ENCODE data around the gene LIX1L. TPM values are rescaled to one million over a fixed set of nuclear protein-coding genes. Genes with fewer than 3 reads are reported as not detected.
"Not testable (repeated sequence)": the region's sequence is repeated elsewhere in the genome, so short reads cannot be mapped to it uniquely, and the experiment has no call there.

LIX1L gene
- total RNA-seq, 2 donors from 2014 or later: 43.4 to 61.2 TPM

- Mint-ChIP-seq H3K36me3 (ENCODE audit: low read depth) (peaks cover 89% of the 10 kb centered on the region), H3K27me3 (no peaks in the 10 kb centered on the region), H3K4me3 (no peak overlapping the region), H3K9me3 (no peaks in the 10 kb centered on the region), H3K4me1 (peaks cover 8% of the 10 kb centered on the region), H3K27ac (no peak overlapping the region)
- no peak for ATAC-seq (replicated peaks)
These were observed 11.3 kb downstream of the LIX1L start for GRCh38 chr1:145946477-145946986.

GRCh38 chr1:145944532-145944931 is 13.3 kb downstream of the LIX1L start:
- Mint-ChIP-seq H3K27me3 (no peaks in the 10 kb centered on the region), H3K4me3 (no peak overlapping the region), H3K27ac (no peak overlapping the region), H3K4me1 (peaks cover 5% of the 10 kb centered on the region), H3K9me3 (no peaks in the 10 kb centered on the region), H3K36me3 (ENCODE audit: low read depth) (peaks cover 91% of the 10 kb centered on the region)
- no peak for ATAC-seq (replicated peaks)

DNA sequence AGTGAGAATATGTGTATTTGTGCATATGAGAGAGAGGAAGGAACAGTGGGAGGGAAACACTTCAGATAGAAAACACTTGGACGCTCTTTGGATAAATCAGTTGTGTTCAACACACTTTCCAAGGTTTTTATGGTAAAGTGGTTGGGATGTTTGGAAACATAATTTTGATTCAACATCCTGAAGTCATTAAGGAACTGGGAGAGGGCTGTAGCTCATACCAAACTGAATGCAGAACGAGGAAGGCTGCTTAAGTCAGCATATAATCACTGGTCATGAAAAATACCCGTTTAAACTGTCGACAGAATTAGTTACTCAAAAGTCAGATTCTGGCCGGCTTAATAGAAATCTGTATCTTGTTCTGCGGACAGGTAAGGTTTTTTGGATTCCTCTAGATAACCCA is 14.9 kb downstream of the LIX1L start:
- peak overlapping the region; percentile 38 for H3K27ac Mint-ChIP-seq
- peaks cover 95% of the 10 kb centered on the region for H3K36me3 Mint-ChIP-seq (ENCODE audit: low read depth)
- no peaks in the 10 kb centered on the region for H3K4me1 Mint-ChIP-seq
- no peak overlapping the region for H3K4me3 Mint-ChIP-seq
- ATAC-seq (replicated peaks): no peak
- H3K9me3 Mint-ChIP-seq: no peaks in the 10 kb centered on the region
- no peaks in the 10 kb centered on the region for H3K27me3 Mint-ChIP-seq

DNA sequence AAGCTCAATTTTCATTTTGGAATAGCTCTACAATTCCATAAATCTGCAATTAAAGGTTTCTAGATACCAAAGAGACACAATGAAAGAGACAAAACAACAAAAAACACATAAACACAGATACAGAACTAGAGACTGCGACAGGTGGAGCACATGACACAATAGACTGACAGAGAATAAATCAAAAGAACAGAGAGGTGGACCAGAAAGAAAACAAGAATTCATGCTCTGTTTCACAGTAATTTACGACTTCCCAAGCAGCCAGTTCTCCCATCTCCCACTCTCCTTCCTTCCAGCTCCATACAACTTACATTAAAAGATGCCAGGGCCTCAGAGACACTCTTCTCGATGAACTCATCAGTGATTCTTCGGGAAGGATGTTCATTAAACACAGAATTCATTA is 15.4 kb downstream of the LIX1L start:
- Mint-ChIP-seq H3K36me3 (ENCODE audit: low read depth) (peaks cover 94% of the 10 kb centered on the region), H3K4me1 (no peaks in the 10 kb centered on the region), H3K9me3 (no peaks in the 10 kb centered on the region), H3K27me3 (no peaks in the 10 kb centered on the region), H3K27ac (no peak overlapping the region), H3K4me3 (no peak overlapping the region)
- ATAC-seq (replicated peaks): no peak

- H3K4me1 Mint-ChIP-seq: peaks cover 12% of the 10 kb centered on the region
- no peak overlapping the region for H3K27ac Mint-ChIP-seq
- no peaks in the 10 kb centered on the region for H3K27me3 Mint-ChIP-seq
- no peak overlapping the region for H3K4me3 Mint-ChIP-seq
- H3K36me3 Mint-ChIP-seq (ENCODE audit: low read depth): peaks cover 89% of the 10 kb centered on the region
- ATAC-seq (replicated peaks): no peak
- H3K9me3 Mint-ChIP-seq: no peaks in the 10 kb centered on the region
These were observed 20.4 kb downstream of the LIX1L start for GRCh38 chr1:145937436-145937835.

GRCh38 chr1:145936247-145936646 is 21.6 kb downstream of the LIX1L start:
- Mint-ChIP-seq H3K4me3 (no peak overlapping the region), H3K4me1 (peaks cover 13% of the 10 kb centered on the region), H3K27me3 (no peaks in the 10 kb centered on the region), H3K36me3 (ENCODE audit: low read depth) (peaks cover 78% of the 10 kb centered on the region), H3K9me3 (no peaks in the 10 kb centered on the region), H3K27ac (peak overlapping the region; percentile 28)
- ATAC-seq (replicated peaks): no peak

- Mint-ChIP-seq H3K9me3 (no peaks in the 10 kb centered on the region), H3K4me3 (no peak overlapping the region), H3K27ac (no peak overlapping the region), H3K27me3 (no peaks in the 10 kb centered on the region), H3K4me1 (peaks cover 13% of the 10 kb centered on the region), H3K36me3 (ENCODE audit: low read depth) (peaks cover 77% of the 10 kb centered on the region)
- no peak for ATAC-seq (replicated peaks)
These were observed 22.1 kb downstream of the LIX1L start for GRCh38 chr1:145935708-145936107.

- peak overlapping the region; percentile 78 for H3K27ac Mint-ChIP-seq
- not testable (repeated sequence) for H3K27me3 Mint-ChIP-seq; ATAC-seq (replicated peaks); H3K9me3 Mint-ChIP-seq
- peak overlapping the region; percentile 67 for H3K4me3 Mint-ChIP-seq
- peaks cover 13% of the 10 kb centered on the region for H3K4me1 Mint-ChIP-seq
- peaks cover 59% of the 10 kb centered on the region for H3K36me3 Mint-ChIP-seq (ENCODE audit: low read depth)
These were observed 25.3 kb downstream of the LIX1L start for GRCh38 chr1:145932522-145933009.

- Mint-ChIP-seq H3K4me1 (peaks cover 7% of the 10 kb centered on the region), H3K27me3 (no peaks in the 10 kb centered on the region), H3K9me3 (no peaks in the 10 kb centered on the region), H3K36me3 (ENCODE audit: low read depth) (peaks cover 28% of the 10 kb centered on the region), H3K4me3 (no peak overlapping the region), H3K27ac (peak overlapping the region; percentile 58)
- ATAC-seq (replicated peaks): no peak
These were observed 29.7 kb downstream of the LIX1L start for GRCh38 chr1:145927916-145928643.

GRCh38 chr1:145927063-145927886 is 30.5 kb downstream of the LIX1L start, which contains the start of gene RBM8A:
TSS of gene RBM8A (minus strand) at chr1:145927484. CDS start at chr1:145927426, 58 bp downstream.
- Mint-ChIP-seq H3K27me3 (no peaks in the 10 kb centered on the region), H3K4me3 (no peak within 1 kb of the TSS), H3K27ac (no peak within 1 kb of the TSS), H3K36me3 (ENCODE audit: low read depth) (peaks cover 36% of the 10 kb centered on the region), H3K4me1 (no peaks in the 10 kb centered on the region), H3K9me3 (no peaks in the 10 kb centered on the region)
- ATAC-seq (replicated peaks): peak; percentile 97

DNA sequence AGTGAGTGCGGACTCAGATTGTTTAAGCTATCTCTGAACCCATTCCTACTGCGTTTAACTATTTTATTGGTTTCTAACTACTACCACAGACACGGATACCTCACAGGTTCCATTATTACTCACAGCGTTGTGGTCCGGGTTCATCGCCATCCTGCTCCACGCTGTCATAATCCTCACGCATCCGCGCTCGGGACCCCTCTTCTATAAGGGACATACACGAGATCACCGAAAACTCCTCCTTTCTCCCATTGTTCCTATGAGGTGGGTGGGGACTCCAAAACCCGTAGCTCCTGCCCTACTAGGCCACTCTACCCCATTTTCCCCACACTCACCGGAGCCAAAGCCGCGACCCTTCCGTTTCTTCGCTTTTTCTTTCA is 31.1 kb downstream of the LIX1L start:
- Mint-ChIP-seq H3K4me1 (no peaks in the 10 kb centered on the region), H3K4me3 (no peak overlapping the region), H3K36me3 (ENCODE audit: low read depth) (peaks cover 43% of the 10 kb centered on the region), H3K9me3 (no peaks in the 10 kb centered on the region), H3K27ac (no peak overlapping the region), H3K27me3 (no peaks in the 10 kb centered on the region)
- peak; percentile 69 for ATAC-seq (replicated peaks)

- Mint-ChIP-seq H3K9me3 (no peaks in the 10 kb centered on the region), H3K27me3 (no peaks in the 10 kb centered on the region), H3K4me3 (no peak overlapping the region), H3K4me1 (no peaks in the 10 kb centered on the region), H3K36me3 (ENCODE audit: low read depth) (peaks cover 42% of the 10 kb centered on the region), H3K27ac (no peak overlapping the region)
- ATAC-seq (replicated peaks): no peak
These were observed 35.6 kb downstream of the LIX1L start for GRCh38 chr1:145922266-145922665.

DNA sequence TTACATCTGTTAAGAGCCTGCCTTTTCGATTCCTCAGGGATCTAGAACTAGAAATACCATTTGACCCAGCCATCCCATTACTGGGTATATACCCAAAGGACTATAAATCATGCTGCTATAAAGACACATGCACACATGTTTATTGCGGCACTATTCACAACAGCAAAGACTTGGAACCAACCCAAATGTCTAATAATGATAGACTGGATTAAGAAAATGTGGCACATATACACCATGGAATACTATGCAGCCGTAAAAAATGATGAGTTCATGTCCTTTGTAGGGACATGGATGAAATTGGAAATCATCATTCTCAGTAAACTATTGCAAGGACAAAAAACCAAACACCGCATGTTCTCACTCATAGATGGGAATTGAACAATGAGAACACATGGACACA is 37.5 kb downstream of the LIX1L start:
- peaks cover 12% of the 10 kb centered on the region for H3K4me1 Mint-ChIP-seq
- peak overlapping the region; percentile 95 for H3K4me3 Mint-ChIP-seq
- not testable (repeated sequence) for H3K27me3 Mint-ChIP-seq; ATAC-seq (replicated peaks); H3K9me3 Mint-ChIP-seq
- H3K27ac Mint-ChIP-seq: peak overlapping the region; percentile 46
- H3K36me3 Mint-ChIP-seq (ENCODE audit: low read depth): peaks cover 59% of the 10 kb centered on the region

GRCh38 chr1:145918992-145919939 is 38.6 kb downstream of the LIX1L start:
- Mint-ChIP-seq H3K27ac (peak overlapping the region; percentile 96), H3K36me3 (ENCODE audit: low read depth) (peaks cover 68% of the 10 kb centered on the region), H3K4me1 (peaks cover 12% of the 10 kb centered on the region), H3K4me3 (peak overlapping the region; percentile 95), H3K9me3 (no peaks in the 10 kb centered on the region), H3K27me3 (no peaks in the 10 kb centered on the region)
- peak; percentile 94 for ATAC-seq (replicated peaks)

Data from activated T-helper 17 cell treated with anti-CD3 and anti-CD28 coated beads, Interleukin-2, amount 50 U/mL, for 72 hours (primary cell).